GM19240 (cell line): Measurements from ENCODE around the gene CFAP74.
"Not testable (repeated sequence)": the region's sequence is repeated elsewhere in the genome, so short reads cannot be mapped to it uniquely, and the experiment has no call there.

Experiments used
- DNase-seq: peaks from one replicate; pipeline ENCODE4 v3.0.0; 2011; ENCODE audit warnings: low spot score; ENCODE audit not compliant: insufficient read length

Gene CFAP74

GRCh38 chr1:1988061-1988945 lies 15.3 kb downstream of the CFAP74 start:
- no peak for DNase-seq

GRCh38 chr1:1987142-1987510 lies 16.5 kb downstream of the CFAP74 start:
- DNase-seq, result no peak

- DNase-seq, result no peak
These were observed 17.0 kb downstream of the CFAP74 start for GRCh38 chr1:1986451-1987141.

DNA sequence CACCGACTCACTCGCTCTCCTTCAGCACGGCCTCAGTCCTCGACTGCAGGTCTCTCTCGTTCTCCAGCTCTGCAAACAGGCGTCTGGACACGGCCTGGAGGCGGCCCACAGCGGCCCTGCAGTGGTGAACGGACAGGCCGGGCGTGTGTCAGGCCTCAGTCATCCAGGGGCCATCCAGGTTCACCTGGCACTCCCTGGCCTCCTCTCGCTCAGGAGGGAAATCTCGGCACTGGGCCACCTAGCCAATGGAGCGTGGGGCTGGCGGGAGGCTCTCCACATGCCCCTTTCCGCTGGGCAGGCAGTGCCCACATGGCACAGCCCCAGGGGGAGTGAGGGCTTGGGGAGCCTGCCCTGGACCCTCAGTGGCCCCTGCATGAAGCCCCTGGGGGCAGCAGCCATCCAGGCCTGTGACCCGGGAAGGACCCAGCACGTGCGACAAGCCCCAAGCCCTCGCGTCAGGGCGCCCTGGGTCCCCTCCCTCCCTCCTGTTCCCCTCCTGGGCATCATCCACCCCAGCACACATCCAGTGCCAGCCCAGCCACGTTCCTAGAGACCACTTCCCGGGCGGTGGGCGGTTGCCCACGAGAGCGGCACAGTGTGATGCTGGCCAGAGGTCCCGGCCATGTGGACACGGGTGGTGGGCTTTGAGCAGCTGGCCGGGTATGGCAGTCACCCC lies 18.1 kb downstream of the CFAP74 start:
- DNase-seq, result no peak

DNA sequence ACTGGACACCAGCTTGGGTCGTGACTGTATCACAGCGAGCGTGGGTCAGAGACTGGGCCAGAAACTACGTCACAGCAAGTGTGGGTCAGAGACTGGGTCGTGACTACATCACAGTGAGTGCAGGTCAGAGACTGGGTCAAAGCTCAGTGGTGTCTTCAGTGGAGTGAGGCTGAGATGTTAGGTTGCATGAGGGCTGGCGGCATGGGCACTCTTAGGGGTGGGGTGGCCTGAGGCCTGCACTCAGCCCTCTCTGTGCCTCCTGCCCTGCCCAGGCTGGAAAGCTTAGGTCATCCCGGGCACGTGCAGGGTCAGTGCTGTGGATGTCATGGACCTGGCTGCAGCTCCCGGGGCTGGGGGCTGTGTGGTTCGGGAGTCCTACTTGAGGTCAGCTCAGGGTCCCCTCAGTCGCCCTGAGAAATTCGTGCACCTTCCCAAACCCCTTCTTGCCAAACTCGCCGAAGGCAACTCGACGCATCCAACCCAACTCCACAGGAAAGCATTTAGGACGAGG lies 19.0 kb downstream of the CFAP74 start:
- no peak for DNase-seq

DNA sequence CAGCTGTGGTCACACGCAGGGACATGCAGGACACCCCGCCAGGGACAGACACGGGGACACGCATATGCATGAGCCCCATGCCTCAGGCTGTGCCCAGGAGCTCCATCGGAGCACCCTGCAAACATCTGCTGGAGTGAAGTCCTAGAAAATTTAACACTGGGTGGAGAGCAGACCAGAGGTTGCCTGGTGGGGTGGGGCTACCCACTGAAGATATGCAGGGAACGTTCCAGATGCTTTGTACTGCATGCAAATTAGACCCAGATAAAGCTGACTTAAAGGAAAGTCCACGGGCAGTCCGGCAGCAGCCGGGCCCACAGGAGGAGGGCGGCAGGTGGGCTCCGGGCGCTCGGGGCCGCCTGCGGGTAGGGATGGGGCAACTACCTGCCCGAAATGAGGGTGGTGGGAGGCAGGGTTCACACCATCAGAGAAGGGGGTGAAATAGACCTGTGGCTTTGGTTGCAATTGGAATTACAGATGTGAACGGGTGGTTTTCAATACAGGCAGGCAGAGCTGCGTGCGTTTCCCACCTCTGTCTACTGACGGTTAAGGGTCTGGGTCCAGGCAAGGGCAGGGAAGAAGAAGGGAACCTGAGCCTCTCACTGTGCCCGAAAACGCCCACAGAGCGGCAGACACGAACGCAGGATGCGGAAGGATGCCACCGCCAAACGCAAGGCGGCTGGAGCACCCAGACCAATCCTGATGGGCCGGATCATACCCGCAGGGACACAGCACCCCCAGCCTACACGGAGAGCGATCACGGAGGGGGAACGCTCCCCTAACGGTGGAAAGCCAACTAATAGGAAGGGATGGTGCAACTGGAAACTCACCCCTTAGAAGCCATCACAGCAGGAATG lies 21.0 kb downstream of the CFAP74 start:
- no peak for DNase-seq

- not testable (repeated sequence) for DNase-seq
These were observed 21.8 kb downstream of the CFAP74 start for GRCh38 chr1:1981631-1982327.

DNA sequence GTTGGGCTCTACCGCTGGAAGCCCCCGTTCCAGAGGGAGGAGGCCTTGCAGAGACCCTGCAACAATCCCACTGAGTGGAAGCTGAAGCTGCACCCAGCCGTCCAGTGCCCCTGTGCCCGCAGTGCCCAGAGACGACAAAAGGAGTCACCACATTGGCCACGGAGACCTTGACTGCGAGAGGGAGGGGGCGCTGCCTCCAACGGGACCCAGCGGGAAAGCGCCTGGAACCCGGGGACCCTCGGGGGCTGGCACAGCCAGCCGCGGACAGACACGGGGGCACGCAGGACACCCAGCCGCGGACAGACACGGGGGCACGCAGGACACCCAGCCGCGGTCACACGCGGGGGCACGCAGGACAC lies 22.5 kb downstream of the CFAP74 start:
- DNase-seq, result no peak

DNA sequence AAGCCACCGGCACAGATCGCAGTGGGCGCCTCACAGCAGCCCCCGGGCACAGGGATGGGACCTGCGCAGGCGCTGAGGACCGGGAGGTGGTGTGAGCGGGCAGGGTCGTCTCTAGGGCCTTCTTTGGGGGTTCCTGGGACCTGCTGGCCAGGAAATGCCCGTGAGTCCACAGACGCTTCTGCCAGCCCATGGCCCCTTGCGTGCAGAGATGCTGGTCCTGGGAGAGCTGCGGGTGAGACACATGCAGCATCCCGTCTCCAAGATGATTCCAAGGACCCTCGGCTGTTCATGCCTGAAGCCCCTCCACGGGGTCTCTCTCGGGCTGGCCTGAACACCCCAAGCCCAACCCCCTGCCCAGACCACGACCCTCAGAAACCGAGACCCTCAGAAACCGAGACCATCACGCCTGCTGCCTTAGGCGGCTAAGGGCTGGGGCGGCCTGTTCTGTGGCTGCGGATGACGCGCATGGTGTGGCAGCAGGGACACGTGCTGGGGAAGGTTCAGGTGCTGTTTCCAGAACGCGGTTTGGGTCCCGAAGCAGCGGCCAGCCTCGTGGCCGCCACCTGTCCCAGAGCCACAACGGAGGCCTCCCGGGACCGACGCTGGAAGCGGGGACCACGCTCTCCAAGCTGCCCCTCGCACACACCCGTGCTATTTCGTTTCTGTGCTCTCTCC lies 23.0 kb downstream of the CFAP74 start:
- DNase-seq, result no peak

DNA sequence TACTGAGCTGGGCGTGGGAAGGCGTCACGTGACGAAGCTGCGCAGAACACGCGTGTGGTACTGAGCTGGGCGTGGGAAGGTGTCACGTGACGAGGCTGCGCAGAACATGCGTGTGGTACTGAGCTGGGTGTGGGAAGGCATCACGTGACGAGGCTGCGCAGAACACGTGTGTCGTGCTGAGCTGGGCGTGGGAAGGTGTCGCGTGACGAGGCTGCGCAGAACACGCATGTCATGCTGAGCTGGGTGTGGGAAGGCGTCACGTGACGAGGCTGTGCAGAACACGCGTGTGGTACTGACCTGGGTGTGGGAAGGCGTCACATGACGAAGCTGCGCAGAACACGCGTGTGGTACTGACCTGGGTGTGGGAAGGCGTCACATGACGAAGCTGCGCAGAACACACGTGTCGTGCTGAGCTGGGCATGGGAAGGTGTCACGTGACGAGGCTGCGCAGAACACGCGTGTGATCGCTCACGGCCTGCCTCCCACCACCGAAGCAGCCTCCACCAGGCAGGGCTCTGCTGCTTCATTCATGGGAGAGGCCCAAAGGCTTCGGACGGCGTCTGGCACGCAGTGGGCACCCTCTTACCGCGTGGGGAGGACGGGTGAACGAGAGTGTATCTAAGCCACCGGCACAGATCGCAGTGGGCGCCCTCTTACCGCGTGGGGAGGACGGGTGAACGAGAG lies 24.0 kb downstream of the CFAP74 start:
- DNase-seq, result no peak

GRCh38 chr1:1978690-1979481 lies 24.7 kb downstream of the CFAP74 start:
- not testable (repeated sequence) for DNase-seq

DNA sequence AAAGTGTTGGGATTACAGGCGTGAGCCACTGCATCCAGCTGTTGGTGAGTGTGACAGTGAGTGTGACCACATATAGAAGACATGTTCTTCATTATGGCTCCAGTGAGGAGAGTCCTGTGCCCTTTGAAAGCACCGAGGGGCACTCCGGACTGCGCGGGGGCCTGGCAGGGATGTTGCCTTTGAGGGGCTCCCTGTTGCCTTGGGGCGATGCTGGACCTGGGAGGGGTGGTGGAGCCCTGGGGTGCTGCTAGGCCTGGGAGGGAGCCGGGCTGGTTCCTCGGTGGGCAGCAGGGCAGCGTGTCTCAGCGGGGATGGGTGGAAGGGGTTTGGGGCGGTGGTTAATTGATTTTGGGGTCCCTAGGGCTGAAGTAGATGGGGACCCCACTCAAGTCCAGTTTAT lies 25.5 kb downstream of the CFAP74 start:
- no peak for DNase-seq

DNA sequence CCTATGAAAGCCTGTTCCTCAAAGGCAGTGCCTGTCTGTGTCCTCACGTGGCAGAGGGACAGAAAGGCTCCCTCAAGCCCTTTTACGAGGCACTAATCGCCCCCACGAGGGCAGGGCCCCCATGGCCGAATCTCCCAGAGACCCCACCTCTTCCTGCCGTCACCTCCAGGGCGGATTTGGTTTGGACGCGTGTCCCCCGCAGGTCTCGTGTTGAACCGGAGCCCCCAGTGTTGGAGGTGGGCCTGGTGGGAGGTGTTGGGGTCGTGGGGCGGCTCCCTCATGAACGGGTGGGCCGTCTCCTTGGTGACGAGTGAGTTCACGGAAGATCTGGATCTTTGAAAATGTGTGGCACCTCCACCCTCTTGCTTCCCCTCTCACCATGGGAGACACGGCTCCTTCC lies 27.6 kb downstream of the CFAP74 start:
- no peak for DNase-seq

- DNase-seq, result no peak
These were observed 28.1 kb downstream of the CFAP74 start for GRCh38 chr1:1975535-1975934.

DNA sequence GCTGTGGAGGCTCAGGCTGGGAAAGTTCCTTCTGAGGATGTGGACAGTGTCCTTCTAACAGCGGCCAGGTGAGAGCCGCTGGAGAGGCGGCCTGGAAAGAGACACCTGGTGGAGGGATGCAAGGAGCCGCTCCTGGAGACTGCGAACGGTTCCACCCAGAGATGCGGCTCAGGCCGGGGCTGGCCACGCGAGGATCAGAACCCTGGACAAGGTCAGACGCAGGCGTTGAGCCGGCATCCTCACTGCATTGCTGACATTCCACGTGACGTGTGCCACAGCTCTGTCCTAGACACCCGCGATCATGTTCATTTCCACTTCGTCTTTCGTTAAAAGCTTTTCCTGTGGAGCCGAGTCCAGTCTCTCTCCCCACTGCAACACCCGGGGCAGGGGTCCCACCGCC lies 28.8 kb downstream of the CFAP74 start:
- no peak for DNase-seq

DNA sequence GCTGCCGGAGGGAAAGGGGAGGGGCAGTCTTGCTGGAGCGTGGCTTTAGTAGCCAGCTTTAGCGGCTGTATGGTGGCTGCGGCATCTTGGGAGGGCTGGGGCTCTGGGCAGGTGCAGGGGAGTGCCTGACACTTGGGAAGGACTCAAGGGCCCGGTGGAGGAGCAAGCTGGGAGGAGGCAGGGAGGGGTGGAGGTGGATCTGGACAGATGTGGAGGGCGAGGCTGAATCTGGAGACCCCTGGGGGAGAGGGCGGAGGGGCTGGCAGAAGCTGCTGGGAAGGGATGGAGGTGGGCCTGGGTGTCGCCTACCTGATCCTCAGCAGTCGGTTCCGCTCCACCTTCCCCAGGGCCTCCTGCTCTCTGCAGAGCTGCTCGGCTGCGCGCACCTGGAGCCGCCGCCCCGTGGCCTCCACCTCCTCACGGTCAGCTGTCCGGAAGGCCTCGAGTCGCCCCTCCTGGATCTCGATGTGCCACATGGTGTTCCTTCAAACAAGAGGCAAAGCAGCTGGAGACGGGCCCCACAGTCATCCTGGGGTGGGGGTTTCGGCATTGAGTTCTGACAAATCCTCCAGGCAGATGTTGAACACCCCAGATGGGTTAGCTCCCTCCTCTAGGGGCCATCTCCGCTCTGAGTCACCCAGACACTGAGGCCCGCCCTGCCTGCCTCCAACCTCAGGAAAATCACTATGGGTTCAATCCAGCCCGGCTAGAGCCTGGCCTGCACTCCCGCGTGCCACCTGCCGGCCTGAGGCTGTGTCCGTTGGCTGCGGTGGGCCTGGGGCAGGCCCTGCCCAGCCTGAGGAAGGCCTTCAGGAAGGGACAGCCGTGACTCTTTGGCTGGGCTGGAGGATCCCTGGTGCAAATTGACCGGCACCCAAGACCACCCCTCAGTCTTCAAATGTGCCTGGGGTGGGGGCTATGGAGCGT lies 29.6 kb downstream of the CFAP74 start:
- DNase-seq, result no peak

- DNase-seq, result no peak
These were observed 30.4 kb downstream of the CFAP74 start for GRCh38 chr1:1972976-1973715.
